WERI-Rb-1 (cell line): ENCODE measurements around the gene SEPTIN8.

Experiments
- DNase-seq: peaks from one replicate; pipeline ENCODE4 v3.0.0-alpha.2; 2020
- H3K27ac ChIP-seq: fragments of 250-450 bp; sonication (Bioruptor Pico); 2 replicates; pipeline ENCODE4 v1.5.1; 2020; ENCODE audit warnings: mild to moderate bottlenecking, moderate library complexity
- H3K27me3 ChIP-seq: fragments of 250-450 bp; sonication (Bioruptor Pico); 2 replicates; pipeline ENCODE4 v1.5.1; 2021; ENCODE audit warnings: mild to moderate bottlenecking, low read depth, moderate library complexity; ENCODE audit not compliant: insufficient read depth, severe bottlenecking
- H3K36me3 ChIP-seq: fragments of 250-450 bp; sonication (Bioruptor Pico); 2 replicates; pipeline ENCODE4 v1.5.1; 2020; ENCODE audit warnings: mild to moderate bottlenecking, moderate library complexity
- H3K4me3 ChIP-seq: 2 replicates; pipeline ENCODE4 v1.5.1; 2011; ENCODE audit warnings: low read depth, mild to moderate bottlenecking, control low read depth, low read length
- H3K9me3 ChIP-seq: fragments of 250-450 bp; sonication (Bioruptor Pico); 2 replicates; pipeline ENCODE4 v1.5.1; 2021; ENCODE audit warnings: mild to moderate bottlenecking, moderate library complexity; ENCODE audit not compliant: severe bottlenecking
- CTCF ChIP-seq: IDR thresholded peaks from 2 replicates; pipeline ENCODE4 v1.5.1; 2011; ENCODE audit warnings: low read depth, mild to moderate bottlenecking, control low read depth, inconsistent platforms, low read length

Gene SEPTIN8

DNA sequence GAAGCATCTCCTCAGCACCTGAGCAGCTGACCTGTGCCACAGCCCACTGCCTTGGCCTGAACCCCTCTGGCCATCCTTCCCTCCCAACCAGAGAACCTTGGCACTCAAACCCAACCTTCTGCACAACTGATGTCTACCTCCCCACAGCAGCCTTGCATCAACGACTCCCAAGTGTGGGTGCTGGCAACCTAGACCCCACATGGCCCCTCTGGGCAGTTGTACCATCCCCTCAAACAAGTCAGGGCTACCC is 10.3 kb downstream of the SEPTIN8 start:
- Histone ChIP-seq H3K27ac (no peak overlapping the region), H3K4me3 (no peak overlapping the region), H3K27me3 (no peaks in the 10 kb centered on the region), H3K36me3 (peaks cover 32% of the 10 kb centered on the region), H3K9me3 (no peaks in the 10 kb centered on the region)
- TF ChIP-seq CTCF = no peak
- DNase-seq = no peak

GRCh38 chr5:132766020-132766805 is 10.8 kb downstream of the SEPTIN8 start:
- Histone ChIP-seq H3K9me3 (no peaks in the 10 kb centered on the region), H3K4me3 (no peak overlapping the region), H3K36me3 (peaks cover 37% of the 10 kb centered on the region), H3K27me3 (no peaks in the 10 kb centered on the region), H3K27ac (no peak overlapping the region)
- no peak for TF ChIP-seq CTCF
- no peak for DNase-seq

DNA sequence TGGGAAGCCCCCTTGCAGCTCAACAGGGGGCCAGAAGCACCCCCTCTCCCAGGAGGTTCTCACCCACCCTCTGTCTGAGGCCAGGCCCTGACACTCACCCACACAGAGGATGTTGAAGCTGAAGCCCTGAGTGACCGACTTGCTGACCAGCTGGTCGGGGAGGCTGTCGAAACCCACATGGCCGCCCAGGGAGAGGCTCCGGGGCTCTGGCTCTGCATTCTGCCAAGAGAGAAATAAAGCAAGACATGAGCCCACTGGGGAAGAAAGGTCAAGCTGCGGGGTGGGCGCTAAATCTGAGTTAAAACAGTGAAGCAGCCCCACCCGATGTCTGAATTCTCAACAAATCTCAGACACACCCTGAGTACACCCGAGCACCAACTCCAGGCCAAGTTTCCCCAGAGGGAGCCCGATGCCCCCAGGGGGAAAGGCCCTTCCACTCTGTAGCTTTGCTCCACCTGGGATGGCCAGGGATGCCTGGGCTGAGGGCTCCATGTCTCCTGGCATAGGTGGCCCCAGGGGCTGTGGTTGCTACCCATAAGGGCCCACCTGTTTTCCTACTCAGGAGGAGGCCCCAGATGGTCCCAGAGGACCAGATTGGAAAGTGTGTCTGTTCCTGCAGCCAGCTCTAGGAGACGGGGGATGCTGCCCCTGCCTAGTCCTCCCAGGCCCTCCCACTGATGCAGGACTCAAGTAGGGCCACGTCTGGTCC is 11.6 kb downstream of the SEPTIN8 start:
- Histone ChIP-seq H3K4me3 (no peak overlapping the region), H3K27ac (no peak overlapping the region), H3K36me3 (peaks cover 45% of the 10 kb centered on the region), H3K9me3 (no peaks in the 10 kb centered on the region), H3K27me3 (no peaks in the 10 kb centered on the region)
- TF ChIP-seq CTCF = no peak
- DNase-seq = no peak

- peaks cover 48% of the 10 kb centered on the region for H3K36me3 ChIP-seq
- H3K4me3 ChIP-seq = no peak overlapping the region
- DNase-seq = no peak
- H3K27ac ChIP-seq = no peak overlapping the region
- no peaks in the 10 kb centered on the region for H3K27me3 ChIP-seq
- no peaks in the 10 kb centered on the region for H3K9me3 ChIP-seq
- TF ChIP-seq CTCF = no peak
Observed at GRCh38 chr5:132764671-132765238, 12.3 kb downstream of the SEPTIN8 start.

GRCh38 chr5:132764051-132764450 is 13.0 kb downstream of the SEPTIN8 start:
- H3K36me3 ChIP-seq = peaks cover 53% of the 10 kb centered on the region
- no peak overlapping the region for H3K27ac ChIP-seq
- TF ChIP-seq CTCF = no peak
- no peak for DNase-seq
- H3K9me3 ChIP-seq = no peaks in the 10 kb centered on the region
- H3K4me3 ChIP-seq = no peak overlapping the region
- H3K27me3 ChIP-seq = no peaks in the 10 kb centered on the region
